Hepatocyte (in vitro differentiated cells): Measurements from ENCODE around the gene KCNJ9. TPM values are rescaled to one million over a fixed set of nuclear protein-coding genes. Genes with fewer than 3 reads are reported as not detected.

ENCODE experiments used
- DNase-seq: peaks from one replicate; pipeline ENCODE4 v3.0.0-alpha.2; 2016; ENCODE audit warnings: low spot score
- H2AFZ ChIP-seq: fragments of 200-600 bp; sonication (generic); 2 replicates; pipeline ENCODE4 v1.6.0; 2016; ENCODE audit warnings: antibody characterized with exemption, mild to moderate bottlenecking
- H3K27ac ChIP-seq: fragments of 200-600 bp; sonication (generic); 2 replicates; pipeline ENCODE4 v1.5.1; 2016; ENCODE audit warnings: mild to moderate bottlenecking
- H3K27me3 ChIP-seq: fragments of 200-600 bp; sonication (generic); 2 replicates; pipeline ENCODE4 v1.6.1; 2016
- H3K36me3 ChIP-seq: fragments of 200-600 bp; sonication (generic); replicated peaks from 2 replicates; pipeline ENCODE4 v1.5.1; 2016; ENCODE audit warnings: low read depth; ENCODE audit not compliant: insufficient read depth
- H3K4me1 ChIP-seq: fragments of 200-600 bp; sonication (generic); 2 replicates; pipeline ENCODE4 v1.5.1; 2016; ENCODE audit warnings: mild to moderate bottlenecking, moderate library complexity; ENCODE audit not compliant: insufficient read depth
- H3K4me2 ChIP-seq: fragments of 200-600 bp; sonication (generic); 2 replicates; pipeline ENCODE4 v1.6.0; 2016
- H3K4me3 ChIP-seq: fragments of 200-600 bp; sonication (generic); 2 replicates; pipeline ENCODE4 v1.5.1; 2016; ENCODE audit warnings: mild to moderate bottlenecking
- H3K79me2 ChIP-seq: fragments of 200-600 bp; sonication (generic); 2 replicates; pipeline ENCODE4 v1.6.0; 2017; ENCODE audit warnings: mild to moderate bottlenecking
- H3K9me2 ChIP-seq: fragments of 200-600 bp; sonication (generic); replicated peaks from 2 replicates; pipeline ENCODE4 v1.6.0; 2017; ENCODE audit warnings: mild to moderate bottlenecking; ENCODE audit not compliant: insufficient read depth
- H3K9me3 ChIP-seq: fragments of 200-600 bp; sonication (generic); 2 replicates; pipeline ENCODE4 v1.5.1; 2016; ENCODE audit warnings: low read depth, mild to moderate bottlenecking
- H4K20me1 ChIP-seq: fragments of 200-600 bp; sonication (generic); 2 replicates; pipeline ENCODE4 v1.6.0; 2016; ENCODE audit warnings: mild to moderate bottlenecking; ENCODE audit not compliant: insufficient read depth, poor library complexity, severe bottlenecking
- EZH2 ChIP-seq: fragments of 200-600 bp; sonication (generic); IDR thresholded peaks from 2 replicates; pipeline ENCODE4 v1.6.1; 2016; ENCODE audit warnings: antibody characterized with exemption, mild to moderate bottlenecking, borderline replicate concordance
- EZH2phosphoT487 ChIP-seq: fragments of 200-600 bp; sonication (generic); IDR thresholded peaks from one replicate; pipeline ENCODE4 v1.6.1; 2018; ENCODE audit warnings: antibody characterized with exemption, mild to moderate bottlenecking, low read depth, moderate library complexity; ENCODE audit not compliant: unreplicated experiment, severe bottlenecking
- WGBS: methylation state at CpG from one replicate; pipeline ENCODE4 v1.1.6; 2016; ENCODE audit warnings: low lambda C conversion rate; ENCODE audit errors: missing lambda C conversion rate; 5-methylcytosine and 5-hydroxymethylcytosine counted together
- polyA plus RNA-seq: library from polyadenylated mRNA; unstranded; fragments of >200 nt; fragmentation: Nextera tagmentation; extraction: Ambion mirVana; gene quantifications from 2 replicates; pipeline ENCODE4 v1.2.1, GENCODE V29; 2016
- total RNA-seq: library from RNA; depleted of rRNA; stranded (reverse); fragments of >200 nt; gene quantifications from 2 replicates; pipeline ENCODE4 v1.2.3, GENCODE V29; 2014
- TF ChIP-seq, protein P1 (sequence below): fragments of 200-600 bp; sonication (generic); IDR thresholded peaks from 2 replicates; pipeline ENCODE4 v1.5.1; 2016; ENCODE audit warnings: antibody characterized with exemption, mild to moderate bottlenecking; ENCODE audit not compliant: poor library complexity

The KCNJ9 gene
- total and polyA plus RNA-seq, 2 experiments from 2014 or later = not detected

DNA sequence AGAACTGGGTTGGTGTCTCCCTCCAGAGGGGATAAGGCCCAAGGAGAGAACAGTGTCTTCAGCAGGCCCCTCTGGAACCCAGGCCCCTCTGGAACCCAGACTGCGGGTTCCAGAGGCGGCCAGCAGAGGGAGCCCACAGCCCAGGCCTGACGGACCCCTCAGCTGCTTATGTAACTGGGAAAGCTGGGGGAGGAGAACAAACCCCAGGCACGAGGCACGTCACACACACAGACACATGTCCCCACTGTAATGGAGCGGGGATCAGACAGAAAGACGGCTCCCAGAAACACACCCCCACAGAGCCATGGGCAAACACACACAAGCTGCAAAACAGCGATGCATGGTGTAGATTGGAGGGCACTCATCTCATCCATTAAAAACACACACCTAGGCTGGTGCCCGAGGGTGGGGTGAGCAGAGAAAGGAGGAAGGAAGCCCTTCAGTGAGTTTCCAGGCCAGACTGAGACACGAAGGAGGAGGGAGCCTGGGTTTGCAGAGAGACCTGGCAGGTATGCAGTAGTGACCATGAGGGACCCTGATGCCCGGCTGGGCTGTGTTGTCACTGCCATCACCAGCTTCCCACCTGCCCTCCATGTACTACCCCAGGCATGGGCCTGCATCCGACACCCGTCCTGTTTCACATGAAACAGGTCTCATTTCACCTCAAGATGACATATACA, 19.8 kb downstream of the KCNJ9 start:
- Histone ChIP-seq H3K4me1 (peaks cover 26% of the 10 kb centered on the region), H3K4me2 (peak overlapping the region; percentile 59), H3K4me3 (no peak overlapping the region), H3K27me3 (no peaks in the 10 kb centered on the region), H3K9me3 (no peaks in the 10 kb centered on the region), H3K27ac (peak overlapping the region; percentile 21), H2AFZ (peak overlapping the region; percentile 34), H3K79me2 (peaks cover 15% of the 10 kb centered on the region), H3K36me3 (no peaks in the 10 kb centered on the region), H3K9me2 (no peaks in the 10 kb centered on the region), H4K20me1 (no peaks in the 10 kb centered on the region)
- DNase-seq = peak; percentile 90
- 30% methylated on average over 12 of the region's 13 CpGs for WGBS
- no peak for TF ChIP-seq EZH2
- TF ChIP-seq EZH2phosphoT487 = no peak
- TF ChIP-seq, protein P1, sequence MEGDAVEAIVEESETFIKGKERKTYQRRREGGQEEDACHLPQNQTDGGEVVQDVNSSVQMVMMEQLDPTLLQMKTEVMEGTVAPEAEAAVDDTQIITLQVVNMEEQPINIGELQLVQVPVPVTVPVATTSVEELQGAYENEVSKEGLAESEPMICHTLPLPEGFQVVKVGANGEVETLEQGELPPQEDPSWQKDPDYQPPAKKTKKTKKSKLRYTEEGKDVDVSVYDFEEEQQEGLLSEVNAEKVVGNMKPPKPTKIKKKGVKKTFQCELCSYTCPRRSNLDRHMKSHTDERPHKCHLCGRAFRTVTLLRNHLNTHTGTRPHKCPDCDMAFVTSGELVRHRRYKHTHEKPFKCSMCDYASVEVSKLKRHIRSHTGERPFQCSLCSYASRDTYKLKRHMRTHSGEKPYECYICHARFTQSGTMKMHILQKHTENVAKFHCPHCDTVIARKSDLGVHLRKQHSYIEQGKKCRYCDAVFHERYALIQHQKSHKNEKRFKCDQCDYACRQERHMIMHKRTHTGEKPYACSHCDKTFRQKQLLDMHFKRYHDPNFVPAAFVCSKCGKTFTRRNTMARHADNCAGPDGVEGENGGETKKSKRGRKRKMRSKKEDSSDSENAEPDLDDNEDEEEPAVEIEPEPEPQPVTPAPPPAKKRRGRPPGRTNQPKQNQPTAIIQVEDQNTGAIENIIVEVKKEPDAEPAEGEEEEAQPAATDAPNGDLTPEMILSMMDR = peak; percentile 92

DNA sequence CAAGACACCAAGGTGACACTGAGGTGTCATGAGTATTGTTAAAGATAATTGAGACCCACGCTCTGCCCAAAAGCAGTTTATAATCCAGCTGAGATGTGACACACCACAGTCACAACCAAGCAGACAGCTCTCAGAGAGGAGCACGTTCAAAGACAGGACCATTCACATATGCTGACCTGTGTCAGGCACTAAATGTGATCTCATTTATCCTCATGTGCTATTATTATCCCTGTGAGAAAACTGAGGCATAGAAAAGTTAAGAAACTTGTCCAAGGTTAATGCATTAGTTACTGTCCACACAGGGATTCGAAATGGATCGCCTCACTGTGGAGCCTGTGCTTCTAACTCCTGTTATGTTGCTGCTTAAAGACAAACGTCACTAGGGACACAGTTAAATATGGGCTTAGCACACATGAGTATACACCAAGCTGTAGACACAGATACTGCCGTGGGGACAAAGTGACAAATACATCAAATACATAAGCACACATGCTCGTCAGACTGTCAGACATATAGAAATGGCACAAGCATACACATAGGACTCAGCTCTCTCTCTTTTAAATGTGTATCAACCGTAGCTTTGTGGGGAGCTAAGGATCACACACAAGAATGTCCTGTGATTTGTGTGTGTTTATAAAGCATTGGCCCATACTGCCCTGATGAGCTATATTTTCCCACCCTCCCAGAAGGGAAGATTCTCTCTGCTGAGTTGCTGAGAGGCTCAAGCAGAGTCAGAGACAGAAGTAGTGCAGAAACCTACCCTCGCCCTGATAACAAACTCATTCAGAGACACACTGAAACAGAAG, 20.6 kb downstream of the KCNJ9 start:
- 76% methylated on average over 9 of the region's 9 CpGs for WGBS
- Histone ChIP-seq H3K27ac (peak overlapping the region; percentile 21), H3K4me2 (peak overlapping the region; percentile 59)

DNA sequence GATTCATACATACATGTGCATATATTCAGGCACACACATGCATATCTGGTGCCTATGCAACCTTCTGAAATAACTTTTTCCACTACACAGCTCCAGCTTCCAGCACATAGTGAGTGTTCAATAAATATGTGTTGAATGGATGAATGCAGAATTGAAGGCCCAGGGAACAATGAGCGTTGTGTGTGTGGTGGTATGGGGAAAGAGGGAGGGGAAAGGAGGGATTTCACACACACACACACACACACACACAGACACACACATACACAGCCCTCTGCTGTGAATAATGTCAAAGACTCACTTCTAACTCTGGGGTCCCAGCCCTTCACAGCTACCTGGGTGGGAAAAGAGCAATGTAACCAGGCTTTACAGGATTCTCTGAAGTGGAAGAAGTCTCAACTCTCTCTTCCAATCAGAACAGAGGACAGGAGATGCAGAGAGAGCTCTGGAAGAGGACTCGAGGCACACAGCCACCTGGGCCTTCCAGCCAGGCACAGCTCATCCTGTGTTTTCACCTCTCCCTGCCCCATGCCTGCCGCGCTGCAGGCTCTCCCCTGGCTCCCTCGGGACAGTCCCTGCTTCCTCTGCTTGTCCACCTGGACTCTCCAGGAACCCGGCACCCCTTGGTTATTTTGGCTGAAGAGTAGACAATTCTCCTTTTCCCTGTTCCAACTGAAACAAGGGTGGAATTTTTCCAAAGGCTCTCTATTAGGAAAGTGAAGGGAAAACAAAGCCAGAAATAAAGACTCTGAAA, 22.5 kb downstream of the KCNJ9 start:
- H2AFZ ChIP-seq = no peak overlapping the region
- H3K4me3 ChIP-seq = no peak overlapping the region
- no peak overlapping the region for H3K4me2 ChIP-seq
- H3K4me1 ChIP-seq = peaks cover 17% of the 10 kb centered on the region
- no peaks in the 10 kb centered on the region for H3K9me2 ChIP-seq
- no peaks in the 10 kb centered on the region for H3K9me3 ChIP-seq
- no peaks in the 10 kb centered on the region for H4K20me1 ChIP-seq
- peak overlapping the region; percentile 22 for H3K27ac ChIP-seq
- TF ChIP-seq EZH2 (no peak), EZH2phosphoT487 (no peak)
- TF ChIP-seq, protein P1 = no peak
- 54% methylated on average over 6 of the region's 6 CpGs for WGBS
- DNase-seq = no peak
- H3K79me2 ChIP-seq = no peaks in the 10 kb centered on the region
- no peaks in the 10 kb centered on the region for H3K27me3 ChIP-seq
- H3K36me3 ChIP-seq = no peaks in the 10 kb centered on the region

More for the DNA sequence above, 20.6 kb downstream of the KCNJ9 start:
- Histone ChIP-seq H4K20me1 (no peaks in the 10 kb centered on the region), H3K4me1 (peaks cover 25% of the 10 kb centered on the region), H3K36me3 (no peaks in the 10 kb centered on the region), H3K9me3 (no peaks in the 10 kb centered on the region), H3K27me3 (no peaks in the 10 kb centered on the region), H3K79me2 (peaks cover 12% of the 10 kb centered on the region), H3K9me2 (no peaks in the 10 kb centered on the region), H3K4me3 (no peak overlapping the region), H2AFZ (no peak overlapping the region)
- no peak for DNase-seq
- TF ChIP-seq EZH2phosphoT487 = no peak
- no peak for TF ChIP-seq EZH2
- TF ChIP-seq, protein P1 = no peak
